UCSD-AML1 (cell line): ENCODE results near the gene CEP131.

ENCODE experiments used
- DNase-seq: peaks from one replicate; lab custom pipeline; 2025; ENCODE audit not compliant: unreplicated experiment; lab: John Stamatoyannopoulos, UW

The CEP131 gene

GRCh38 chr17:81167638-81168037, 55.1 kb downstream of the CEP131 start:
- DNase-seq = no peak

GRCh38 chr17:81167194-81167524, 55.6 kb downstream of the CEP131 start:
- DNase-seq = no peak

- DNase-seq = no peak
These were observed 56.7 kb downstream of the CEP131 start, which contains the start of gene AATK for GRCh38 chr17:81166033-81166492. Gene AATK, minus strand, starts transcription at chr17:81166221. Its CDS starts 229 bp downstream, at chr17:81165992.

GRCh38 chr17:81165246-81166032, 57.3 kb downstream of the CEP131 start, which contains the start of gene PVALEF:
Gene PVALEF, plus strand, starts transcription at chr17:81165507. Its CDS starts 15,720 bp downstream, at chr17:81181227.
- no peak for DNase-seq

GRCh38 chr17:81164371-81165245, 58.2 kb downstream of the CEP131 start:
- DNase-seq = no peak

- no peak for DNase-seq
These were observed 58.9 kb downstream of the CEP131 start for GRCh38 chr17:81163703-81164370.

GRCh38 chr17:81163051-81163695, 59.6 kb downstream of the CEP131 start:
- no peak for DNase-seq

- DNase-seq = no peak
These were observed 60.3 kb downstream of the CEP131 start for GRCh38 chr17:81162491-81162890.

- DNase-seq = no peak
These were observed 60.8 kb downstream of the CEP131 start for GRCh38 chr17:81161972-81162371.

GRCh38 chr17:81161536-81161935, 61.2 kb downstream of the CEP131 start:
- DNase-seq = no peak

GRCh38 chr17:81160747-81161453, 61.9 kb downstream of the CEP131 start:
- DNase-seq = peak; percentile 26

- peak; percentile 68 for DNase-seq
These were observed 62.5 kb downstream of the CEP131 start for GRCh38 chr17:81160306-81160705.

GRCh38 chr17:81159611-81160265, 63.0 kb downstream of the CEP131 start:
- peak; percentile 59 for DNase-seq

GRCh38 chr17:81158688-81159590, 63.8 kb downstream of the CEP131 start:
- no peak for DNase-seq

- DNase-seq = no peak
These were observed 64.7 kb downstream of the CEP131 start for GRCh38 chr17:81157848-81158687.

- no peak for DNase-seq
These were observed 65.6 kb downstream of the CEP131 start for GRCh38 chr17:81156866-81157805.

- DNase-seq = no peak
These were observed 67.8 kb downstream of the CEP131 start for GRCh38 chr17:81154961-81155360.
